H1 (cell line): Measurements from ENCODE around the gene HECTD1. TPM values are rescaled to one million over a fixed set of nuclear protein-coding genes. Genes with fewer than 3 reads are reported as not detected.

ENCODE experiments used
- SRF ChIP-seq: IDR thresholded peaks from 2 replicates; pipeline ENCODE4 v1.6.1; 2011; ENCODE audit warnings: mild to moderate bottlenecking, low read depth, low read length, moderate library complexity
- polyA plus RNA-seq, 7 experiments: library from polyadenylated mRNA; depleted of rRNA in 3 of 7; stranded (reverse) in 5 of 7; unstranded in 2 of 7; fragments of >200 nt in 5 of 7; fragments of 200-250 nt in 2 of 7; gene quantifications; 1 replicate in 5 of 7; 2 replicates in 1 of 7; 4 replicates in 1 of 7; pipeline versions ENCODE4 v1.2.1 to v1.2.3, GENCODE V29; 2011 to 2013; ENCODE audit warnings: missing spikeins in 2 of 7, mixed read lengths in 2 of 7
- total RNA-seq: library from RNA; stranded (reverse); fragmentation: NEBNext Ultra II Directional; extraction: Animal tissue kit (Norgen Biotek cat#: 25700); gene quantifications from 2 replicates; pipeline ENCODE4 v1.2.1, GENCODE V29; 2021

HECTD1 gene
- total and polyA plus RNA-seq, 2 of the 8 experiments (the other 6 are each of a cell fraction or from before 2014, with no cell fraction given): 44.7 to 105 TPM

DNA sequence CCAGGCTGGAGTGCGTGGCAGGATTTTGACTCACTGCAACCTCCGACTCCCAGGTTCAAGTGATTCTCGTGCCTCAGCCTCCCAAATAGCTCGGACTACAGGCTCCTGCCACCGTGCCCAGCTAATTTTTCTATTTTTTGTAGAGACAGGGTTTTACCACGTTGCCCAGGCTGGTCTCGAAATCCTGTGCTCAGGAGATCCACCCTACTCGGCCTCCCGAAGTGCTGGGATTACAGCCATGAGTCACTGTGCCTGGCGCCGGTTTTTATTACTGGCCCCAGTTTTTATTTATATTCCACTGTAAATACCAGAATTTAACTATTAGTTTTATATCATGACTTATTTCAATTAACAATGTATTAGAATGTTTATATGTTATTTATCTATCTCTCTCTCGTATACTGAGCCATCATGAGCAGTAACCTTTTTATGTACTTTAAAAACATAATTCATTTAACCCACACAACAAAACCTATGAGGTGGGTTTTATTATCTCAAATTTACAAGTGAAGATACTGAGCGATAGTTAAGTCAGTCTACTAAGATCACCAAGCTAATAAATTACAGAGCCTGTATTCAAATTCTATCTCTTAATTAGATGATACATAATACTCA, 47.8 kb downstream of the HECTD1 start (continued):
- no peak for TF ChIP-seq SRF
